HG03066 (cell line): Measurements from ENCODE around the gene SIGLEC8.
"Not testable (repeated sequence)": the region's sequence is repeated elsewhere in the genome, so short reads cannot be mapped to it uniquely, and the experiment has no call there.

Experiments used
- ATAC-seq: cut with Tn5 transposase; IDR thresholded peaks from one replicate; pipeline ENCODE4 v1.9.1; 2021; ENCODE audit warnings: low read depth; ENCODE audit not compliant: unreplicated experiment

Gene SIGLEC8

GRCh38 chr19:51448011-51448410, 10.2 kb downstream of the SIGLEC8 start:
- no peak for ATAC-seq

GRCh38 chr19:51447510-51447909, 10.7 kb downstream of the SIGLEC8 start:
- ATAC-seq: not testable (repeated sequence)

GRCh38 chr19:51441410-51442390, 16.6 kb downstream of the SIGLEC8 start:
- ATAC-seq: peak; percentile 89

- no peak for ATAC-seq
Observed at GRCh38 chr19:51440846-51441409, 17.3 kb downstream of the SIGLEC8 start.

GRCh38 chr19:51440052-51440451, 18.2 kb downstream of the SIGLEC8 start:
- ATAC-seq: no peak

- no peak for ATAC-seq
Observed at GRCh38 chr19:51439021-51439465, 19.2 kb downstream of the SIGLEC8 start.

GRCh38 chr19:51434456-51434855, 23.8 kb downstream of the SIGLEC8 start:
- no peak for ATAC-seq

- no peak for ATAC-seq
Observed at GRCh38 chr19:51433043-51433442, 25.2 kb downstream of the SIGLEC8 start.

- no peak for ATAC-seq
Observed at GRCh38 chr19:51431124-51431523, 27.1 kb downstream of the SIGLEC8 start.

- ATAC-seq: no peak
Observed at GRCh38 chr19:51430221-51430620, 28.0 kb downstream of the SIGLEC8 start.

GRCh38 chr19:51427201-51427600, 31.1 kb downstream of the SIGLEC8 start:
- ATAC-seq: no peak

GRCh38 chr19:51422053-51422448, 36.2 kb downstream of the SIGLEC8 start:
- no peak for ATAC-seq

GRCh38 chr19:51421229-51422052, 36.8 kb downstream of the SIGLEC8 start:
- ATAC-seq: no peak

- ATAC-seq: not testable (repeated sequence)
Observed at GRCh38 chr19:51420511-51420910, 37.7 kb downstream of the SIGLEC8 start.

- no peak for ATAC-seq
Observed at GRCh38 chr19:51418707-51419106, 39.5 kb downstream of the SIGLEC8 start.

GRCh38 chr19:51417810-51418157, 40.5 kb downstream of the SIGLEC8 start:
- ATAC-seq: no peak

GRCh38 chr19:51417107-51417809, 41.0 kb downstream of the SIGLEC8 start, which contains the start of gene SIGLEC10:
SIGLEC10 (minus strand) TSS chr19:51417642; CDS start chr19:51417581, 61 bp downstream.
- ATAC-seq: no peak

GRCh38 chr19:51416422-51416821, 41.8 kb downstream of the SIGLEC8 start:
- ATAC-seq: not testable (repeated sequence)

GRCh38 chr19:51415187-51415586, 43.1 kb downstream of the SIGLEC8 start:
- ATAC-seq: no peak
